CD14-positive monocyte (primary cell): ENCODE results near the gene XPR1. TPM values are rescaled to one million over a fixed set of nuclear protein-coding genes. Genes with fewer than 3 reads are reported as not detected.

Experiments used
- DNase-seq, 3 donors: peaks; one replicate each; pipeline ENCODE4 v3.0.0-alpha.2; 2011 to 2022
- H2AFZ ChIP-seq: 2 replicates; pipeline ENCODE4 v1.6.0; 2012; ENCODE audit warnings: mild to moderate bottlenecking, low read depth, low read length, inconsistent platforms; ENCODE audit not compliant: insufficient read depth, poor library complexity, severe bottlenecking
- H3K27ac ChIP-seq, 2 donors: 1 replicate in 1 of 2; 2 replicates in 1 of 2; pipeline ENCODE4 v1.5.1; 2012 to 2013; ENCODE audit warnings: low read length in 2 of 2, control low read depth in 1 of 2, inconsistent platforms in 1 of 2, low read depth in 1 of 2, mild to moderate bottlenecking in 1 of 2
- H3K27me3 ChIP-seq, 2 donors: one replicate each; pipeline versions ENCODE4 v1.6.0 to v1.6.1; 2011 to 2013; ENCODE audit warnings: low read length in 2 of 2; ENCODE audit not compliant: control insufficient read depth in 2 of 2, insufficient read depth in 2 of 2
- H3K36me3 ChIP-seq, 2 donors: replicated peaks in 1 of 2; 1 replicate in 1 of 2; 2 replicates in 1 of 2; pipeline versions ENCODE4 v1.5.1 to v1.6.1; 2012 to 2013; ENCODE audit warnings: low read length in 2 of 2, control low read depth in 1 of 2, inconsistent platforms in 1 of 2, mild to moderate bottlenecking in 1 of 2; ENCODE audit not compliant: insufficient read depth in 2 of 2, control insufficient read depth in 1 of 2
- H3K4me1 ChIP-seq, 2 donors: 1 replicate in 1 of 2; 2 replicates in 1 of 2; pipeline versions ENCODE4 v1.5.1 to v1.6.1; 2012 to 2013; ENCODE audit warnings: low read length in 2 of 2, control low read depth in 1 of 2, inconsistent platforms in 1 of 2, mild to moderate bottlenecking in 1 of 2, moderate library complexity in 1 of 2; ENCODE audit not compliant: insufficient read depth in 2 of 2, control insufficient read depth in 1 of 2
- H3K4me2 ChIP-seq: replicated peaks from 2 replicates; pipeline ENCODE3; 2012; ENCODE audit warnings: low read length, moderate library complexity, mild to moderate bottlenecking; ENCODE audit not compliant: poor library complexity, severe bottlenecking; ENCODE audit errors: extremely low read depth
- H3K4me3 ChIP-seq, 3 experiments: fragments of 200-600 bp in 1 of 3; sonication (generic) in 1 of 3; replicated peaks in 1 of 3; 1 replicate in 2 of 3; 2 replicates in 1 of 3; pipeline ENCODE4 v1.5.1; 2011 to 2013; ENCODE audit warnings: low read length in 3 of 3, mild to moderate bottlenecking in 3 of 3, control low read depth in 2 of 3, low read depth in 2 of 3, inconsistent platforms in 1 of 3, moderate library complexity in 1 of 3
- H3K79me2 ChIP-seq: 2 replicates; pipeline ENCODE4 v1.6.0; 2012; ENCODE audit warnings: mild to moderate bottlenecking, control low read depth, inconsistent platforms, low read length, moderate library complexity; ENCODE audit not compliant: insufficient read depth
- H3K9ac ChIP-seq: 2 replicates; pipeline ENCODE4 v1.6.0; 2017; ENCODE audit warnings: low read length, mild to moderate bottlenecking; ENCODE audit not compliant: insufficient read depth, poor library complexity, severe bottlenecking
- H3K9me3 ChIP-seq, 2 donors: replicated peaks in 1 of 2; 1 replicate in 1 of 2; 2 replicates in 1 of 2; pipeline versions ENCODE4 v1.5.1 to v1.6.1; 2012 to 2013; ENCODE audit warnings: low read length in 2 of 2, control low read depth in 1 of 2; ENCODE audit not compliant: control insufficient read depth in 1 of 2, insufficient read depth in 1 of 2
- H4K20me1 ChIP-seq: 2 replicates; pipeline ENCODE4 v1.6.0; 2012; ENCODE audit warnings: mild to moderate bottlenecking, low read length, control low read depth, moderate library complexity; ENCODE audit not compliant: insufficient read depth
- H3K27ac Mint-ChIP-seq, 7 donors: one replicate each; pipeline ENCODE4 v1.8.0; 2020; ENCODE audit warnings: mild to moderate bottlenecking in 7 of 7, mixed read lengths in 7 of 7, moderate library complexity in 6 of 7, inconsistent platforms in 2 of 7
- H3K27me3 Mint-ChIP-seq, 3 donors: one replicate each; pipeline ENCODE4 v1.8.0; 2021 to 2022; ENCODE audit warnings: low read depth in 3 of 3, mild to moderate bottlenecking in 3 of 3, mixed read lengths in 3 of 3, moderate library complexity in 3 of 3, inconsistent platforms in 1 of 3
- H3K36me3 Mint-ChIP-seq, 2 donors: one replicate each; pipeline ENCODE4 v1.8.0; 2020; ENCODE audit warnings: mixed read lengths in 2 of 2, inconsistent platforms in 1 of 2, mild to moderate bottlenecking in 1 of 2
- H3K4me1 Mint-ChIP-seq: one replicate; pipeline ENCODE4 v1.8.0; 2020; ENCODE audit warnings: mild to moderate bottlenecking, mixed read lengths
- H3K4me3 Mint-ChIP-seq, 2 donors: one replicate each; pipeline ENCODE4 v1.8.0; 2020; ENCODE audit warnings: mild to moderate bottlenecking in 2 of 2, mixed read lengths in 2 of 2, moderate library complexity in 1 of 2
- H3K9me3 Mint-ChIP-seq, 7 donors: one replicate each; pipeline ENCODE4 v1.8.0; 2020 to 2022; ENCODE audit warnings: mixed read lengths in 7 of 7, mild to moderate bottlenecking in 6 of 7, moderate library complexity in 6 of 7, inconsistent platforms in 2 of 7
- WGBS: methylation state at CpG from one replicate; pipeline ENCODE4 v1.1.5; 2013; ENCODE audit warnings: missing lambda C conversion rate; ENCODE audit not compliant: insufficient coverage; 5-methylcytosine and 5-hydroxymethylcytosine counted together
- intact Hi-C, 2 donors: fragments of 100-400 bp; cut with micrococcal nuclease; formaldehyde crosslinking; loops; one replicate each; pipeline versions ENCODE4 v1.15.0 to v1.15.1; 2023
- polyA plus RNA-seq, 3 donors: library from polyadenylated mRNA; depleted of rRNA in 1 of 3; unstranded in 2 of 3; stranded (reverse) in 1 of 3; fragments of 300-500 nt in 2 of 3; fragments of >200 nt in 1 of 3; fragmentation: Illumina TruSeq in 2 of 3; gene quantifications; 1 replicate in 2 of 3; 2 replicates in 1 of 3; pipeline ENCODE4 v1.2.3, GENCODE V29; 2012 to 2021
- TF ChIP-seq, protein P1 (sequence below): fragments of 200-600 bp; IDR thresholded peaks from one replicate; pipeline ENCODE4 v1.8.0; 2022; ENCODE audit warnings: antibody characterized with exemption, mild to moderate bottlenecking

Gene XPR1
- polyA plus RNA-seq, 3 donors = 4.7 to 12.5 (median 8.7) TPM

DNA sequence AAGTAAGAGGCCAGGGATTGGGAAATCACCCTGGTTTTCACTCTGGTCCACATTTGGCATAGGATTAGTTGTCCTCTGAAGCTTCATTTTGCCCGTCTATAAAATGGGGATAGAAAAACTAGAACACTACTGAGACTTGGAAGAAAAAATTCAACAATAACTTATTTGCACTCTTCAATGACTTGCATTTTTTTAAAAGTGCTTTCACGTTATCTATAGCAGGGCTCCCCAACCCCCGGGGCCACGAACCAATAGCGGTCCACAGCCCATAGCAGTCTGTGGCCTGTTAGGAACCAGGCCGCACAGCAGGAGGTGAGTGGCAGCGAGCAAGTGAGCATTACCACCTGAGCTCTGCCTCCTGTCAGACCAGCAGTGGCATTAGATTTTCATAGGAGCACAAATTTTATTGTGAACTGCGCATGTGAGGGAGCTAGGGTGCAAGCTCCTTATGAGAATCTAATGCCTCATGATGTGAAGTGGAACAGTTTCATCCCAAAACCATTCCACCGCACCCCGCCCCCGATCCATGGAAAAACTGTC, 283.7 kb downstream of the XPR1 start:
- no peak overlapping the region for H3K27ac Mint-ChIP-seq
- Histone ChIP-seq H3K27me3 (peaks cover 17 to 38% of the 10 kb centered on the region in 2 donors), H3K4me1 (peaks cover 8 to 22% of the 10 kb centered on the region in 2 donors), H3K36me3 (no peaks in the 10 kb centered on the region), H3K4me2 (no peak overlapping the region), H3K9ac (no peak overlapping the region), H3K9me3 (peaks cover 0 to 4% of the 10 kb centered on the region in 2 donors), H3K79me2 (no peaks in the 10 kb centered on the region), H2AFZ (no peak overlapping the region), H3K4me3 (no peak overlapping the region), H3K27ac (no peak overlapping the region), H4K20me1 (no peaks in the 10 kb centered on the region)
- peaks cover 12% of the 10 kb centered on the region for H3K4me1 Mint-ChIP-seq
- DNase-seq = no peak
- WGBS = 83% methylated on average over 6 of the region's 11 CpGs
- intact Hi-C loops = no loop called here
- peak overlapping the region in 1 of 2 donors; percentile 59 for H3K4me3 Mint-ChIP-seq
- peaks cover 0 to 4% (median 3%) of the 10 kb centered on the region in 7 donors for H3K9me3 Mint-ChIP-seq
- H3K27me3 Mint-ChIP-seq = peaks cover 35 to 66% (median 36%) of the 10 kb centered on the region in 3 donors
- TF ChIP-seq, protein P1, sequence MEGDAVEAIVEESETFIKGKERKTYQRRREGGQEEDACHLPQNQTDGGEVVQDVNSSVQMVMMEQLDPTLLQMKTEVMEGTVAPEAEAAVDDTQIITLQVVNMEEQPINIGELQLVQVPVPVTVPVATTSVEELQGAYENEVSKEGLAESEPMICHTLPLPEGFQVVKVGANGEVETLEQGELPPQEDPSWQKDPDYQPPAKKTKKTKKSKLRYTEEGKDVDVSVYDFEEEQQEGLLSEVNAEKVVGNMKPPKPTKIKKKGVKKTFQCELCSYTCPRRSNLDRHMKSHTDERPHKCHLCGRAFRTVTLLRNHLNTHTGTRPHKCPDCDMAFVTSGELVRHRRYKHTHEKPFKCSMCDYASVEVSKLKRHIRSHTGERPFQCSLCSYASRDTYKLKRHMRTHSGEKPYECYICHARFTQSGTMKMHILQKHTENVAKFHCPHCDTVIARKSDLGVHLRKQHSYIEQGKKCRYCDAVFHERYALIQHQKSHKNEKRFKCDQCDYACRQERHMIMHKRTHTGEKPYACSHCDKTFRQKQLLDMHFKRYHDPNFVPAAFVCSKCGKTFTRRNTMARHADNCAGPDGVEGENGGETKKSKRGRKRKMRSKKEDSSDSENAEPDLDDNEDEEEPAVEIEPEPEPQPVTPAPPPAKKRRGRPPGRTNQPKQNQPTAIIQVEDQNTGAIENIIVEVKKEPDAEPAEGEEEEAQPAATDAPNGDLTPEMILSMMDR = no peak
- peaks cover 0 to 3% of the 10 kb centered on the region in 2 donors for H3K36me3 Mint-ChIP-seq

DNA sequence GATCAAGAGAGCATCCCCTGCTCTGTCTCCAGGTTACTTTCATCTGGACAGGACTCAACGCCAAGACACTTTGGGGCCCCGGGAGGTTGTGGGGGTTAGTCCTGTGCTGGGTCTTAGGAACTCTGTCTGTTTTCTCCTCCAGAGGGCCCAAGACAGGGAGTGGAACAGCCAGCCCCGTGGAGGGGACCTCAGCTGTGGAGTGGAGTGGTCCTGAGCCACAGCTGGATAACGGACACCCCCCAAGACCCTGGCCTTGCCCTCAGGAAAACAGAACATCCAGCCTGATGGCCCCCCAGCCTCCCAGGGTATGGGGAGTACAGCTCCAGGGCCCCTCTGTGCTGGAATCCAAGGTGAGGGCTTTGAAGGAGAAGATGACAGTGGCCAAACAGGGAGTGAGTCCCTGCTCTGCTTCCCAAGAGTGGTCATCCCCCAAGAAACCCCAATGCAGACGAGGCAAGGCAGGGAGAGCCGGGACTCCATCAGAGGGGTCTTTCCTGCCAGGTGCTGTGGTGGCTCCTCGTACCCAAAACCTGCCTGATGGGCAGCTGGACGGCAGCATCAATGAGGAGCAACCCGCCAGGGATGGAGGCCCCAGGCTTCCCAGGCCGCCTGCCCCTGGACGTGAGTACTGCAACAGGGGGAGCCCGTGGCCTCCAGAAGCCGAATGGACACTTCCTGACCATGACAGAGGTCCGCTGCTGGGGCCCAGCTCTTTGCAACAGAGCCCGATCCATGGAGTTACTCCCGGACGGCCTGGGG, 284.4 kb downstream of the XPR1 start:
- peaks cover 8 to 22% of the 10 kb centered on the region in 2 donors for H3K4me1 ChIP-seq
- H3K79me2 ChIP-seq = no peaks in the 10 kb centered on the region
- H3K4me3 Mint-ChIP-seq = peak overlapping the region in 1 of 2 donors; percentile 35
- intact Hi-C loops = no loop called here
- peaks cover 14 to 31% of the 10 kb centered on the region in 2 donors for H3K27me3 ChIP-seq
- H3K27ac Mint-ChIP-seq = no peak overlapping the region
- no peak overlapping the region for H2AFZ ChIP-seq
- H3K9ac ChIP-seq = no peak overlapping the region
- H4K20me1 ChIP-seq = no peaks in the 10 kb centered on the region
- 91% methylated on average over 16 of the region's 17 CpGs for WGBS
- H3K4me1 Mint-ChIP-seq = peaks cover 12% of the 10 kb centered on the region
- TF ChIP-seq, protein P1 = no peak
- H3K9me3 ChIP-seq = peaks cover 0 to 4% of the 10 kb centered on the region in 2 donors
- H3K4me2 ChIP-seq = no peak overlapping the region
- H3K27me3 Mint-ChIP-seq = peaks cover 29 to 59% (median 31%) of the 10 kb centered on the region in 3 donors
- no peak overlapping the region for H3K27ac ChIP-seq
- no peak for DNase-seq
- no peak overlapping the region for H3K4me3 ChIP-seq
- no peaks in the 10 kb centered on the region for H3K36me3 ChIP-seq
- H3K9me3 Mint-ChIP-seq = peaks cover 0 to 4% (median 1%) of the 10 kb centered on the region in 7 donors
- H3K36me3 Mint-ChIP-seq = peaks cover 0 to 3% of the 10 kb centered on the region in 2 donors
